Measurements from ENCODE around the gene CDKAL1.
"Not testable (repeated sequence)": the region's sequence is repeated elsewhere in the genome, so short reads cannot be mapped to it uniquely, and the experiment has no call there.

Gene CDKAL1

GRCh38 chr6:20644667-20645370, 110.6 kb downstream of the CDKAL1 start:
- DNase-seq = no peak

GRCh38 chr6:20645572-20645971, 111.3 kb downstream of the CDKAL1 start:
- not testable (repeated sequence) for DNase-seq

GRCh38 chr6:20647585-20647984, 113.3 kb downstream of the CDKAL1 start:
- no peak for DNase-seq

GRCh38 chr6:20649696-20650470, 115.6 kb downstream of the CDKAL1 start:
- not testable (repeated sequence) for DNase-seq

GRCh38 chr6:20652299-20653084, 118.2 kb downstream of the CDKAL1 start:
- no peak for DNase-seq

GRCh38 chr6:20653085-20653479, 118.8 kb downstream of the CDKAL1 start:
- no peak for DNase-seq

GRCh38 chr6:20655317-20655716, 121.1 kb downstream of the CDKAL1 start:
- no peak for DNase-seq

GRCh38 chr6:20657274-20657800, 123.1 kb downstream of the CDKAL1 start:
- DNase-seq = no peak

- no peak for DNase-seq
These were observed 123.8 kb downstream of the CDKAL1 start for GRCh38 chr6:20658053-20658452.

- no peak for DNase-seq
These were observed 124.3 kb downstream of the CDKAL1 start for GRCh38 chr6:20658516-20658915.

- DNase-seq = no peak
These were observed 126.3 kb downstream of the CDKAL1 start for GRCh38 chr6:20660534-20660933.

GRCh38 chr6:20661721-20662120, 127.5 kb downstream of the CDKAL1 start:
- DNase-seq = no peak

- no peak for DNase-seq
These were observed 130.0 kb downstream of the CDKAL1 start for GRCh38 chr6:20664250-20664649.

GRCh38 chr6:20665290-20665689, 131.0 kb downstream of the CDKAL1 start:
- DNase-seq = no peak

GRCh38 chr6:20669571-20670314, 135.5 kb downstream of the CDKAL1 start:
- no peak for DNase-seq

GRCh38 chr6:20670750-20671149, 136.5 kb downstream of the CDKAL1 start:
- DNase-seq = no peak

GRCh38 chr6:20672038-20672437, 137.8 kb downstream of the CDKAL1 start:
- DNase-seq = no peak

- no peak for DNase-seq
These were observed 139.2 kb downstream of the CDKAL1 start for GRCh38 chr6:20673458-20673857.

GRCh38 chr6:20674664-20675063, 140.4 kb downstream of the CDKAL1 start:
- no peak for DNase-seq

GRCh38 chr6:20678831-20679352, 144.6 kb downstream of the CDKAL1 start:
- no peak for DNase-seq

GRCh38 chr6:20680697-20681165, 146.5 kb downstream of the CDKAL1 start:
- no peak for DNase-seq

GRCh38 chr6:20681243-20681684, 147.0 kb downstream of the CDKAL1 start:
- DNase-seq = no peak

Measured in activated CD4-positive, alpha-beta T cell treated with anti-CD3 and anti-CD28 coated beads, Interleukin-2, amount 50 U/mL, for 48 hours (primary cell).